HUDEP-2 (cell line): ENCODE data around the gene CRCP.
"Not testable (repeated sequence)": the region's sequence is repeated elsewhere in the genome, so short reads cannot be mapped to it uniquely, and the experiment has no call there.

Experiments used
- DNase-seq, 76 experiments: peaks; one replicate each; lab custom pipeline; 2025; ENCODE audit not compliant: unreplicated experiment in 76 of 76; lab: John Stamatoyannopoulos, UW

Gene CRCP

GRCh38 chr7:66105263-66105748 is 9.3 kb upstream of the CRCP start:
- no peak for DNase-seq

DNA sequence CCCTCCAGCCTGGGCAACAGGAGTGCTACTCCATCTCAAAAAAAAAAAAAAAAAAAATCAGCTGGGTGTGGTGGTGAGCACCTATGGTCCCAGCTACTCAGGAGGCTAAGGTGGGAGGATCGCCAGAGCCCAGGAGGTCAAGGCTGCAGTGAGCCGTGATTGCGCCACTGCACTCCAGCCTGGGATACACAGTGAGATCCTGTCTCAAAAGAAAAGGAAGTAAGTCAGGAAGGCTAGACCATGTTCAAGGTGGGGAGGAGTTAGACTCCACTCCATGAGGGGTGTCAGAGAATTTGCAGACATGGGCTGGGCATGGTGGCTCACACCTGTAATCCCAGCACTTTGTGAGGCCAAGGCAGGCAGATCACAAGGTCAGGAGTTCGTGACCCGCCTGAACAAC is 6.2 kb upstream of the CRCP start:
- not testable (repeated sequence) for DNase-seq

DNA sequence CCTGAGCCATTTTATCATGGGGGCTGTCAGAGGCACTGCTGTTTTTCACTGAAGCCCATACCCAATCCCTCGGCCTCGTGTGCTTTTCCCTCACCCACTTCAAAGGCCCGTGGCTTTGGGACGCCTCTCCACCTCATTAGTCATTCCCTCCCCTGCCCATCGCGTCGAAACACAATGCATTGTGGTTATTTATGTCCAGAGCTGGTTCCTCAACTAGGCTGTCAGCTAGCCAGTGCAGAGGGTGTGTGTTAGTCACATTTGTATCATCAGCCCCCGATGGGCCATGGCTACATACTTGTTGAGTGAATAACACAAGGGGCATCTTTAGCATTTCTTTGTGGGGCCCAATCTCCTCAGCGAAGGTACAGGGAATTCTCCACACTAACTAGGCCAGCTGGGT is 3.8 kb upstream of the CRCP start:
- DNase-seq = no peak

DNA sequence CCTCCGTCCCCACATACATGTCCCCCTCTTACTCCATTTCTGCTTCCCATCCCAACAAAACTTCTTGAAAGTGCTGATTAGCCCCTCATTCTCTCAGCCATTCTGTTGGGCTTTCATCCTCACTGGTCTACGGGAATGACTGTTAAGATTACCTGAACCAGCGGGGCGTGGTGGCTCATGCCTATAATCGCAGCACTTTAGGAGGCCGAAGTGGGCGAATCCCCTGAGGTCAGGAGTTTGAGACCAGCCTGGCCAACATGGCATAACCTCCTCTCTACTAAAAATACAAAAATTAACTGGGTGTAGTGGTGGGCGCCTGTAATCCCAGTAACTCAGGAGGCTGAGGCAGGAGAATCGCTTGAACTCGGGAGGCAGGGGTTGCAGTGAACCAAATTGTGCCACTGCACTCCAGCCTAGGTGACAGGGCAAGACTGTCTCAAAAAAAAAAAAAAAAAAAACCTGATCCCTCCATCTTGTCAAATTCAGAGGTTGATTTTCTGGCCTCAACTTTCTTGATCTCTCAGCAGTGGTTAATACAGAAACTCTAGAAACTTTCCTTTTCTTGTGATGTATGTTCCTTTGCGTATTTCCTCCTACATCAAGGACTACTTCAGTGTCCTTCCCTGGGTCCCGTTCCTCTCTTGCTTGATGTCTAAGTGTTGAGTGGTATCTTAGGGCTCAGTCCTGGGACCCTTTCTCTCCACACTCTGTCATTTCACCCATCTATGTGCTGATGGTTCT is 2.2 kb downstream of the CRCP start:
- DNase-seq = not testable (repeated sequence)

GRCh38 chr7:66118603-66119002 is 4.0 kb downstream of the CRCP start:
- no peak for DNase-seq

GRCh38 chr7:66119245-66119850 is 4.7 kb downstream of the CRCP start:
- no peak for DNase-seq

GRCh38 chr7:66123175-66123528 is 8.5 kb downstream of the CRCP start:
- no peak for DNase-seq

GRCh38 chr7:66124569-66124861 is 9.9 kb downstream of the CRCP start:
- not testable (repeated sequence) for DNase-seq

DNA sequence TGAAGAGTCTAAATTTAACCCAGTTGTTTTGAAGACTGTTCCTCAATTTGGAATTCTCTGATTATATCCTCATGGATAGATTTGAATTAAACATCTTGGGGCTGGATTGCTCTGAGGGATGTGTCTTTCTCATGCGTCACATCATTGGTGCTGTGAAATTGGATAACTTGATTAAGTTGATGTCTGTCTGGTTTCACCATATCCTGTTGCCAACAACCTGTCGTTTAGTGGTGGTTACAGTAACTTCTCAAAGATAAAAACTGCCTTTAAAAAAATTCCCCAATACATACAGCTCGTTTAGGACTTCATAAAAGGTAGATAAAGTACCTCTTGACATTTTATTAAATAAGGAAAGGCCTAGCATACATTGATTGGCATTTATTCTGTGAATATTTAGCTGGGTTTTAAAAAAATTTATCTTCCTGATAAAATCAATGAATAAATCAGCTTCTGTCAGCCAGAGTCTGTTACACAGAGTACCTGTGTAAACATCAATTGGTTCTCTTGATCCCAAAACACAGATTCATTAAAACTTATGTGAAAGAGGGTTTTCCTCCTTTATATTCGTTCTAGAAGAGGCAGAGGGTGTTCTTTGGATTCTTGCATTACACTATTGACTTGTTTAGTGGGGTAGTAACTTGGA is 10.5 kb downstream of the CRCP start:
- no peak for DNase-seq

DNA sequence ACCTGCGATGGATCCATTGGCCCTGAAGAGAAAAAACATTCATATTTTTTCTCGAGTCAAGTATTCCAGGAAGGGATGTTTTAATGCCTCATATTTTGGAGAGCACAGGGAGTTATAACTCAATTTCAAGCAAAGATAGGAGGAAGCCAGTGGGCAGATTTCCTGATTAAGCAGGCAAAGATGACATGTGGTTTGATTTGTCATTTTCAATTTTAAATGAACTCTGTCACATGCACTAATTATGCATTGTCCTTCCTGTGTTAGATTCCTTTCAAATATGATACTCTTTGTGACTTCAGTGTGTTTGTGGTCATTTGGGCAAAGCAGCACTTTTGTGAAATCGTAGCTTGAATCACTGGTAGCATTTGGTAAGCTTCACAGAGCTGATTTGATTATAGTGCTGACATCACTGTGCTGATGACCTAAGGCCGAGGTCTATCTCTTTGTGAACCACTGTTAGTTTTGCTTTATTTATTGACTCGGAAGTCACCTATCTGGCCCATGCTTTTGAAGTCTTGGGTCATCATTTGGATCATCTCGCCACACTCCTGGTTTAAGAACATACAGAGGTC is 11.2 kb downstream of the CRCP start:
- DNase-seq = not testable (repeated sequence)

GRCh38 chr7:66127172-66127571 is 12.5 kb downstream of the CRCP start:
- DNase-seq = not testable (repeated sequence)

- no peak for DNase-seq
Observed at GRCh38 chr7:66138994-66139752, 24.5 kb downstream of the CRCP start.

DNA sequence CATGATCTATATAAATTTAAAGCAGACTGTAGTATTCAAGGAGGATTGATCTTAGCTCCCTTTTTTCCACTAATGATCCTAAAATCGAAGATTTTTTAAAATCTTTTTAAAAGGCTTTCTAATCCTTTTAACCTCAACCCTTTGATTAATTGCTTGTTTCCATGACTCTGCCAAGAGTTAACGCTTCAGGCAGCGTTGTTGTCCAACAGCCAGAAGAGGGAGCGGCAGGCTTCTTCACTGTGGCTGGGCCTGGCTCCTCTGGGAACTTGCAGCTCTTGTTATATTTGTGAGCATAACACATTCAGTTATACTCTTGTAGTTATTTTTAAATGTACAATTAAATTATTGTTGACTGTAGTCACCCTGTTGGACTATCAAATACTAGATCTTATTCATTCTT is 26.3 kb downstream of the CRCP start:
- DNase-seq = peak in 2 of 76 experiments; percentile 8 to 13

DNA sequence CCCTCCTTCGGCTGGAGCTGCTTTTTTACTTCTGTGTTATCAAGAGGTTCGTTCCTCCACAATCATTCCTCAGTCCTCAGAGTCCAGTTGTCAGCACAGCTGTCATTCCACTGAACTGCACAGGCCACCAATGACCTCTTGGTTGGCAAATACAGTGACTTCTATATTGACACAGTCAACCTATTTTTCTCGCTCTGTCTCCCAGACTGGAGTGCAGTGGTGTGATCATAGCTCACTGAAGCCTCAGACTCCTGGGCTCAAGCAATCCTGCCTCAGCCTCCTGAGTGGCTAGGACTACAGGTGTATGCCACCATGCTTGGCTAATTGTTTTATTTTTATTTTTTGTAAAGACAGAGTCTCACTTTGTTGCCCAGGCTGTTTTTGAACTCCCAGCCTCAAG is 27.7 kb downstream of the CRCP start:
- no peak for DNase-seq

DNA sequence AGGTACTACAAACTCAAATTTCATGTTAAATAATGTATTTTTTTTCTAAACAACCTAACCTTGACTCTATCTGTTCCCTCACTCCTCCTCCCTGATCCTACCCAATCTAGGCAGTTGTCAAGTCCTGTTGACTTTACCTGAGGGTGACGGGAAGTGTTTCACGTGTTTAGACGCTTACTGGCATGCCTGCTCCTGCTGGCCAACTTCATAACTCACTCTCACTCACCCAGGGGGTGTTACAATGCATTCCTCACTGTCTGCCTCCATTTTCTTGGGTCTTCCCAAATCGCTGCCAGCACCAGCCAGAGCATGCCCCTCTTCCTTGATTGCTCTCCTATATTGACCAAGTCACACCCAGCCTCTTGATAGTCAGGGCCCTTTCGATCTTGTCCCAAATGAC is 28.3 kb downstream of the CRCP start:
- no peak for DNase-seq

DNA sequence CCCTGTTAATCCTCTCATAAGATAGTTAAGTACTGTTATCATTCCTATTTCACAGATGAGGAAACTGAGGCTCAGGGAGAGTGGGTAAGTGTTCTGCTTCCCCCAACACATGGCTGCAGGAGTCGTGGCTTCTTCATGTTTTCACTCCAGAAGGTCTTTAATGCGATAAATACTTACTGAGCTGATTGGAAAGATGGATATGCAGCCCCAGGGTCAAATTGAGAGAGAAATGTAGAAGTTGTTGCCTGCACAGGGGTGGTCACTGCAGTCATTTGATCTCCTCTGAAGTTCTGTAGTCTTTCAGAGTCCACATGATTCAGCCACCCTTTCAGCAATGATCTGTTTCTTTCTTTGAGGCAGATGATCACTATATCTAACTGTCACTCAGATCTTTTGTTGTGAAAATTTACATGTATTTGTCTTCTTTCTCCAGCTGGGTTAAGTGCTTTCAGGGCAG is 29.3 kb downstream of the CRCP start:
- DNase-seq = no peak

- DNase-seq = no peak
Observed at GRCh38 chr7:66145400-66146104, 30.9 kb downstream of the CRCP start.

GRCh38 chr7:66146701-66147100 is 32.1 kb downstream of the CRCP start:
- DNase-seq = no peak

DNA sequence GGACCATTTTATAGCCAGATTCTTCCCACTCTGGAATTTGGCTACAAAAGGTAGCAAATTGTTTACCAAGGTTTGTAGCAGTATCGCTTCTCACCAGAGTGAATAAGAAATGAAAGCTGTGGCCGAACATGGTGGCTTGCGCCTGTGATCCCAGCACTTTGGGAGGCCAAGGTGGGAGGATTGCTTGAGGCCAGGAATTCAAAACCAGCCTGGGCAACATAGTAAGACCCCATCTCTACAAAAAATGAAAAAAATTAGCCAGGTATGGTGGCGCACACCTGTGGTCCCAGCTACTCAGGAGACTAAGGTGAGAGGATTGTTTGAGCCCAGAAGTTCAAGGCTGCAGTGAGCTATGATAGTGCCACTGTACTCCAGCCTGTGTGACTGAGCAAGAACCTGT is 33.0 kb downstream of the CRCP start:
- not testable (repeated sequence) for DNase-seq

DNA sequence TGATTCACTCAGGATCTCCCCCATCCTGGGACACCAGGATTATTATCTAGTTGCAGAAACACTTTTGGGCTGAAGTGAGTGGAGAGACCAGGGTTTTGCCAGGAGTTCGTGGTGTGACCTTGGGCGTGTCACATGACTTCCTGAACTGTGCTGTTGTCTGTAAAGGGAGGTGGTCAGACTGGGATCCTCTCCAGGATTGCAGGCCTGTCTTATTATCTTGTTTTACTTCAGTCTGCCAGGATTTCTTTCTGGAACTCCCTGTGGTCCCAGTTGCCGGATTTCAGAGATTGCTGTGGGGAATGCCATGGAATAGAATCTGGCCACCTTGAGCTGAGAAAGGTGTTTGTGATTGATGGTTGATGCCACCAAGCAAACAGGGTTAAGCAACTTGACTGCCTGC is 35.8 kb downstream of the CRCP start:
- DNase-seq = peak in 12 of 76 experiments; percentile 0 to 21 (median 14)
